Stomach (tissue), 9 donors: ENCODE results near the gene ZNF335. TPM values are rescaled to one million over a fixed set of nuclear protein-coding genes. Genes with fewer than 3 reads are reported as not detected.

ENCODE experiments used
- DNase-seq, 2 donors: peaks; one replicate each; pipeline versions ENCODE4 v3.0.0 to v3.0.0-alpha.2; 2013 to 2019
- H3K27ac ChIP-seq, 5 donors: fragments of 200-600 bp in 4 of 5; sonication (generic) in 4 of 5; one replicate each; pipeline ENCODE4 v1.5.1; 2013 to 2019; ENCODE audit warnings: mild to moderate bottlenecking in 1 of 5, moderate library complexity in 1 of 5
- H3K27me3 ChIP-seq, 3 donors: fragments of 200-600 bp; sonication (generic); one replicate each; pipeline ENCODE4 v1.5.1; 2017 to 2019; ENCODE audit warnings: mixed run types in 1 of 3
- H3K36me3 ChIP-seq, 4 donors: fragments of 200-600 bp; sonication (generic); 1 replicate in 3 of 4; 2 replicates in 1 of 4; pipeline ENCODE4 v1.5.1; 2016 to 2019
- H3K4me1 ChIP-seq, 4 donors: fragments of 200-600 bp; sonication (generic); one replicate each; pipeline ENCODE4 v1.5.1; 2016 to 2019
- H3K4me3 ChIP-seq, 4 donors: fragments of 200-600 bp; sonication (generic) in 3 of 4; one replicate each; pipeline ENCODE4 v1.5.1; 2016 to 2019; ENCODE audit warnings: mild to moderate bottlenecking in 1 of 4
- H3K9me3 ChIP-seq, 4 donors: fragments of 200-600 bp; sonication (generic); one replicate each; pipeline ENCODE4 v1.5.1; 2016 to 2019
- CTCF ChIP-seq, 7 experiments: fragments of 450-650 bp in 4 of 7; fragments of 200-600 bp in 3 of 7; sonication (generic) in 3 of 7; IDR thresholded peaks; one replicate each; pipeline ENCODE4 v1.5.1; 2016 to 2019; ENCODE audit warnings: antibody characterized with exemption in 7 of 7, control low read depth in 2 of 7, mild to moderate bottlenecking in 1 of 7
- EP300 ChIP-seq: sonication (generic); formaldehyde crosslinking; IDR thresholded peaks from one replicate; pipeline ENCODE4 v1.6.1; 2017; ENCODE audit warnings: antibody characterized with exemption
- POLR2A ChIP-seq, 4 donors: fragments of 450-650 bp; IDR thresholded peaks; one replicate each; pipeline ENCODE4 v1.6.1; 2016; ENCODE audit warnings: antibody characterized with exemption in 4 of 4, control low read depth in 2 of 4, mild to moderate bottlenecking in 1 of 4, moderate library complexity in 1 of 4
- POLR2AphosphoS5 ChIP-seq, 3 donors: sonication (generic); formaldehyde crosslinking; IDR thresholded peaks; one replicate each; pipeline ENCODE4 v1.6.1; 2016; ENCODE audit warnings: antibody characterized with exemption in 3 of 3
- WGBS, 5 donors: extraction: QIAGEN DNeasy Blood & Tissue Kit in 3 of 5; methylation state at CpG; one replicate each; pipeline versions ENCODE4 v1.1.5 to v1.1.7; 2013 to 2018; 5-methylcytosine and 5-hydroxymethylcytosine counted together
- intact Hi-C: fragments of 100-400 bp; cut with DNase I; formaldehyde crosslinking; loops from one replicate; pipeline ENCODE4 v1.15.1; 2023; ENCODE audit warnings: low total_unique reads
- polyA plus RNA-seq, 3 donors: library from polyadenylated mRNA; stranded (reverse); fragments of 200-250 nt; gene quantifications; one replicate each; pipeline ENCODE4 v1.2.3, GENCODE V29; 2013
- total RNA-seq, 5 donors: library from RNA; depleted of rRNA; stranded (reverse); fragments of >200 nt; gene quantifications; one replicate each; pipeline versions ENCODE4 v1.1.0 to v1.2.3, GENCODE V29; 2014 to 2016
- donor health status: healthy with polysubstance abuse.
- donor health status: Bipolar disorder and iron deficiency.
- donor health status: healthy.

The ZNF335 gene
- total and polyA plus RNA-seq, 8 donors: 7.2 to 72.3 (median 18.0) TPM

DNA sequence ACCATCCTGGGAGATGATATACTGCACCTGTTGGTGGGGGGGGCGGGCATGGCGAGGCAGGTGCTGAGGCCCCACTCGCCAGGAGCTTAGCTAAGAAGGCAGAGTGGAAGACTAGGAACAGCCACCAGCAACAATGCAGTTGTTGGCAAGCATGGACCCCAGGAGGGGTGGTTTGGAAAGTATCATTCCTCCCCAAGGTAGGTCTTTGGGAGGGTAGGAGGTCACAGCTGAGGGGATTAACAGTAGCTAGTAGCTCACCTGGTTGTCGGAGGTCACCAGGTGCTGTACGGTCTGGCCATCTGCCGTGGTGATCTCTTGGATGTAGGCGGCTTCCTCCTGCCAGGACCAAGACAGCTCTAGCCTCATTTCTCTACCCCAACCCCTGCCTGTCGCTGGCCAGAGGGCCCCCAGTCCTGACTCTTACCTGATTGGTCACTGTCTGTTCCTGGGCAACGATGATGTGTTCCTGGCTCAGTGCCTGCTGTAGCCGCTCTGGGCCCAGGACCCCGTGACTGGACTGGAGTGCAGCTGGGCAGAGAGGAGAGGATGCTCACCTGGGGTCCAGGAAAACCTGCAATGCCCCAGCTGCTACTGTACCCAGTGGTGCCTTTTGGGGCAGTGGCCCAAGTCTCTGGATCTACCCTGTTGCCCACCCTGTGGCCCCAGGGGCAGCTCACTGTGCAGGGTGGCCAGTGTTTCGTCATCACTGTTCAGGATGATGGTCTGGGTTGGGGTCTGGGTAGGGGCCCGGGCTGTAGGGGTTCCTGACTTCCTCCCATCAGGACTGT, 22.3 kb downstream of the ZNF335 start:
- no peak overlapping the region for H3K27ac ChIP-seq

DNA sequence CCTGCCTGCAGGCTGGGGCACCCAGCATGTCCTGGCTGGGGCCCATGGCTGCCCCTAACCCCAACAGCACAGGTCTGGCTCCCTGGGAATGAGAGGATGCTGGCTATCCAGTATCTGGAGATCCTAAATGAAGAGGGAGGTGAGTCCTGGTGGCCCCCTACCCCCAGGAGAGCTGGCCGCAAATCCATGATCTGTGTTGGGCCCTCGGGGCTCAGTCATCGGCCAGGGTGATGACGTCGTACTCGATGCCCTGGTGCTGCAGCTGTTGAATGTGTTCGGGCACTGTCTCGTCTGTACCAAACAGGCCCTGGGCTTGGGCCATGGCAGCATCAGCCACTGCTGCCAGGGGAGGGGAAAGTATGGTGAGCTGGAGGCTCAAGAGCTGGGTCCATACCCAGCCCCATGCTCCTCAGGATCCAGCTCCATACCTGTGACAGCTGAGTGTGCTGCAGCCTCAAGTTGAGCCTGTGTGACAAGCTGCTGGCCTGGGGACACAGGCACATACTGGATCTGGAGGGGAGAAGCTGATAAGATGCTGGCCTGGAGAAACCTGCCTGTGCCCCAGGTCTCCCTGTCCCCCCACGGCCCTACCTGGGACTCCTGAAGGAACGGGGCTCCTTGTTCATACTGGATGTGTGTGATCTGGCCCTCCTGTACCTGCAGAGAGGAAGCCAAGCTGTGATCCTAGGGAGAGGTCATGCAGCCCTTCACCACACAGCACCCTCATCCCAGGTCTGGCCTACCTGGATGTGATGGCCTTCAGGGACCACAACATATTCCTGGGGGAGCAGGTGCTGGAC, 23.1 kb downstream of the ZNF335 start:
- H3K36me3 ChIP-seq: peaks cover 86 to 100% (median 100%) of the 10 kb centered on the region in 4 donors
- DNase-seq: no peak
- intact Hi-C loops: no loop called here
- no peak overlapping the region for H3K27ac ChIP-seq
- H3K4me3 ChIP-seq: no peak overlapping the region
- H3K9me3 ChIP-seq: no peaks in the 10 kb centered on the region
- H3K4me1 ChIP-seq: peaks cover 0 to 27% (median 16%) of the 10 kb centered on the region in 4 donors
- TF ChIP-seq CTCF (IDR thresholded peaks at IDR 0.05) (no peak), POLR2AphosphoS5 (IDR thresholded peaks at IDR 0.05) (no peak), EP300 (no peak), POLR2A (IDR thresholded peaks at IDR 0.05) (no peak)
- 65 to 85% (median 79%) methylated on average over 8 to 10 of the region's 10 CpGs for WGBS, 5 donors
- no peaks in the 10 kb centered on the region for H3K27me3 ChIP-seq

More for the DNA sequence above, 22.3 kb downstream of the ZNF335 start:
- H3K4me3 ChIP-seq: no peak overlapping the region
- no peak for DNase-seq
- WGBS, 5 donors: 75 to 81% (median 80%) methylated on average over 13 of the region's 13 CpGs
- TF ChIP-seq CTCF (IDR thresholded peaks at IDR 0.05) (no peak), POLR2A (IDR thresholded peaks at IDR 0.05) (no peak), EP300 (no peak), POLR2AphosphoS5 (IDR thresholded peaks at IDR 0.05) (no peak)
- no peaks in the 10 kb centered on the region for H3K27me3 ChIP-seq
- peaks cover 78 to 96% (median 94%) of the 10 kb centered on the region in 4 donors for H3K36me3 ChIP-seq
- H3K9me3 ChIP-seq: no peaks in the 10 kb centered on the region
- peaks cover 0 to 27% (median 16%) of the 10 kb centered on the region in 4 donors for H3K4me1 ChIP-seq
- intact Hi-C loops: no loop called here

GRCh38 chr20:45948261-45948733, 23.7 kb downstream of the ZNF335 start:
- H3K36me3 ChIP-seq: peaks cover 89 to 100% (median 100%) of the 10 kb centered on the region in 4 donors
- peaks cover 0 to 27% (median 16%) of the 10 kb centered on the region in 4 donors for H3K4me1 ChIP-seq
- H3K4me3 ChIP-seq: no peak overlapping the region
- no peaks in the 10 kb centered on the region for H3K27me3 ChIP-seq
- no peak for TF ChIP-seq CTCF (IDR thresholded peaks at IDR 0.05)
- TF ChIP-seq EP300: no peak
- no peak for TF ChIP-seq POLR2A (IDR thresholded peaks at IDR 0.05)
- TF ChIP-seq POLR2AphosphoS5 (IDR thresholded peaks at IDR 0.05): no peak
- intact Hi-C loops: no loop called here
- no peaks in the 10 kb centered on the region for H3K9me3 ChIP-seq
- 71 to 89% (median 84%) methylated on average over 3 to 7 of the region's 7 CpGs for WGBS, 5 donors
- H3K27ac ChIP-seq: no peak overlapping the region
- no peak for DNase-seq

DNA sequence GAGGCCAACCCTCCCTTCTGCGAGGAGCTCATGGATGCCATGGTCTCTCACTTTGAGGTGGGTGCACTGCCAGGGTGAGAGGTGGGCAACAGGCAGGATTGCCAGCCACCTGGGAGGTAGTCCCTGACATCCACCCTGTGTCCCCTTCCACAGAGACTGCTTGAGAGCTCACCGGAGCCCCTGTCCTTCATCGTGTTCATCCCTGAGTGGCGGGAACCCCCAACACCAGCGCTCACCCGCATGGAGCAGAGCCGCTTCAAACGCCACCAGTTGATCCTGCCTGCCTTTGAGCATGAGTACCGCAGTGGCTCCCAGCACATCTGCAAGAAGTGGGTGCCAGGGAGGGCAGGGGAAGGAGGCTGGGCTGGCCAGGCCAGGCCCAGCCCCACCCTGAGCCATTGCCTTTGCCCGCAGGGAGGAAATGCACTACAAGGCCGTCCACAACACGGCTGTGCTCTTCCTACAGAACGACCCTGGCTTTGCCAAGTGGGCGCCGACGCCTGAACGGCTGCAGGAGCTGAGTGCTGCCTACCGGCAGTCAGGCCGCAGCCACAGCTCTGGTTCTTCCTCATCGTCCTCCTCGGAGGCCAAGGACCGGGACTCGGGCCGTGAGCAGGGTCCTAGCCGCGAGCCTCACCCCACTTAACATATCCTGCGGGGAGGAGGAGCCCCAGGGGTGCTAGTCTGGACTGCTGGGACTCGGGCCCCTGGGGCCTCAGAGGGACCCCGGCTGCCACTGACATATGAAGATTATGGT, 24.7 kb downstream of the ZNF335 start:
- Histone ChIP-seq H3K9me3 (no peaks in the 10 kb centered on the region), H3K4me1 (peaks cover 0 to 27% (median 16%) of the 10 kb centered on the region in 4 donors), H3K27ac (peak overlapping the region in 3 of 5 donors; percentile 56 to 80 (median 69)), H3K27me3 (no peaks in the 10 kb centered on the region), H3K36me3 (peaks cover 89 to 100% (median 100%) of the 10 kb centered on the region in 4 donors), H3K4me3 (no peak overlapping the region)
- no peak for DNase-seq
- intact Hi-C loops: no loop called here
- 82 to 97% (median 86%) methylated on average over 5 to 29 of the region's 29 CpGs for WGBS, 5 donors
- no peak for TF ChIP-seq POLR2A (IDR thresholded peaks at IDR 0.05)
- no peak for TF ChIP-seq CTCF (IDR thresholded peaks at IDR 0.05)
- TF ChIP-seq POLR2AphosphoS5 (IDR thresholded peaks at IDR 0.05): no peak
- no peak for TF ChIP-seq EP300
